Islet precursor cell (in vitro differentiated cells): ENCODE results near the gene PSMD1.
"Not testable (repeated sequence)": the region's sequence is repeated elsewhere in the genome, so short reads cannot be mapped to it uniquely, and the experiment has no call there.

Source experiments
- DNase-seq: peaks from one replicate; pipeline ENCODE4 v3.0.0-alpha.2; 2018

PSMD1 gene

DNA sequence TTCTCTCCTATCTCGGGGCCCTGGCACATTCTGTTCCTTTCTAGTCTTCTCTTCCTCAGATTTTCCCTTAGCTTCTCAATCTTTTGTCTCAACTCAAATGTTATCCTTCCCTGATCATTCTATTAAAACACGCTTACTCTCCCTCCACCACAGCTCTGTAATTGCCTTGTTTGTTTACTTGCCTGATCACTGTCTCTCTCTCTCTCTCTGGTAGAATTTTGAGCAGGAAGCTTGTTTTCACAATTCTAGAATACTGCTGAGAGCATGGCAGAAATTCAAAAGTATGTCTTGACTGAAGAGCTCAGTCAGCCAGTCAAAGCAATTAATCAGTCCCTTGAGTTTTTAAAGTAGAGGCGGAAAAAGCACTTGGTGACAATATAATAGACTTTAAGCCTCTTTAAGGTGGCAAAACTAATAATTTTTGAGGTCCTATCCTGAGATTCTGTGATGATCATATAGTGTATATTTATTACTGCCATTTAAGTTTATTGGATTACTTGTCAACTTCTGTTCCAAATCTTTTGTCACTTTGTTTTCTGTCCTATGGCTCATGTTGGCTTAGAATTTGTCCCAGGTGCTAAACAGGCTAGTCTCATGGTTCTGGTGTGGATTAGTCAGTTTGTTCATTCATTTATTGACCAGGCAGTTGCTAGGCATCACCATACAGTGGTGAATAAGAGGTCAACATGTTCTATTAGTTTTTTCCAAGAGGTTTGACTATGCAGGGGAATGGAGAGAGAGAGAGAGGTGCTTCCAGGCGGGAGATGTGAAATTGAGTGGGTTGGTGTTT is 2.3 kb downstream of the PSMD1 start:
- no peak for DNase-seq

DNA sequence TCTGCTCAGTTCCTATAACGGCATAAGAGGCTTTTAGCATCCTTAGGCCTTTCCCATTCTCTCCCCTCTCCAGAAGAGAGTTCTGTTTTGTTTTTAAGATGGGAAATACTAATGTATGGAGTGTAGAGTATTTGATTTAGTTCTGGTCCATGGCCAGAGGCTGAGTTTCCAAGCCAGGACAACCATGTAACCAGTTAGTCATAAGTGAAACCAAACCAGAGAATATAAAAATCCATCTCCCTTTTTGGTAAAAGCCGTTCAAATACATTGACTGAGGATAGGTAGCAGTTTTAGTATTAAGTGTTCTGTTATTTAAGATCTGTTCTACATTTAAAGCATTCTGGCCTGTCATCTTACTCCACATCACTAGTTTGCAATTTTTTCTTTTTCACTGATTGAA is 3.1 kb downstream of the PSMD1 start:
- no peak for DNase-seq

DNA sequence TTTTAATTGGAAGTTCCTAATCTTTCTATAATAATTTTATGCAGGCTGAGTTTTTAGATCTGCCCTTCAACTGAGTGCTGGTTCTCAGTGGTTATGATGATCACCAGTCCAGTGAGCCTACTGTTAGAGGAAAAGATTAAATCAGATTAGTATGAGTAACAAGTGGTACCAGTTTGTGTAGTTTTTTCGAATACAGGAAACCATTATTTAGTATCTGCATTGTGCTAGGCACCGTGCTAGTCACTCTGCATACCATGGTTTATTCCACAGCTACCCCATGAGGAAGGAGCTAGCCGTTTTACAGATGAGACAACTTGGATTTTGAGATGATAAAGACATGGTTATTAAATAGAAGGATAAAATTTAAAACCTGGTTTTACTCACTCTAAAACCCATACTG is 6.1 kb downstream of the PSMD1 start:
- DNase-seq = no peak

DNA sequence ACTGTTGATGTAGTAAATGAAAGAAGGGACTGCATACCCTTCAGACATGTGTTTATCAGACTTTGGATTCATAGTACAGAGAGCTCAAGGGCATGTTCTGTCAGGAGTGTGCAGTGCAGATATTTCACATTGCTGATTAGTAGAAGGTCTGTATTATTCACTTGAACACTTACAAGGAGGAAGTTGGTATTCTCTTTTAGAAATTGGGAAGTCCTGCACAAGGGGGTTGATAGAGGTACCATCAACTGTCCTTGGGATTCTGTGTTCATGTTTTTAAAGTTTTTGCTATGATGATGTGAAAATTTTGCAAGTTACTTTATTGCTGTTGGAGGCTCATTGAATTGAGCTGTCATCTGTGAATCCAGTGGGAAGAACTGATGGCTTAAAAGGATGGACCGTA is 6.7 kb downstream of the PSMD1 start:
- DNase-seq = no peak

DNA sequence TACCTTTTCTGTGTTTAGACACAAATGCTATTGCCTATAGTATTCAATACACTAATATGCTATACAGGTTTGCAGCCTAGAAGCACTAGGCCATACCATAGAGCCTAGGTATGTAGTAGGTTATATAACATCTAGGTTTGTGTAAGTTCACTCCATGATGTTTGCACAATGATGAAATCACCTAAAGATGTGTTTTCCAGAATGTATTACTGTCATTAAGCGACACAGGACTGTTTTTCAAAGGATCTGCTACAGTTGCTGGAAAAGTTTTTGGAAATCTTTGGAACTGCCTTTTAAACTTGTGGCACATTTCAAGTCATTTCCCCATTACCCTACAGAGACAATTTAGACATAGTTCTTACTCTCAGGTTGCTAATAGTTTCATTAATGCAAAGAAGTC is 9.3 kb downstream of the PSMD1 start:
- DNase-seq = no peak

DNA sequence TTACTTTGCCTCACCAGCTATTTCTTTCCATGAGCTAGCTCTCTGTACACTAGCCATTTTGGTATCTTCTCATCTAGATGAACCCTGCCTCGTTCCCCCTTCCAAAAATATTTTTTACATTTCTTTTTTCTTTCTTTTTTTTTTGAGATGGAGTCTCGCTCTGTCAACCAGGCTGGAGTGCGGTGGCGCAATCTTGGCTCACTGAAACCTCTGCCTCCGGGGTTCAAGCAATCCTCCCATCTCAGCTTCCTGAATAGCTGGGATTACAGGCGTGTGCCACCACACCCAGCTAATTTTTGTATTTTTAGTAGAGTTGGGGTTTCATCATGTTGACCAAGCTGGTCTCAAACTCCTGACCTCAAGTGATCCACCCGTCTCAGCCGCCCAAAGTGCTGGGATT is 10.9 kb downstream of the PSMD1 start:
- not testable (repeated sequence) for DNase-seq

DNA sequence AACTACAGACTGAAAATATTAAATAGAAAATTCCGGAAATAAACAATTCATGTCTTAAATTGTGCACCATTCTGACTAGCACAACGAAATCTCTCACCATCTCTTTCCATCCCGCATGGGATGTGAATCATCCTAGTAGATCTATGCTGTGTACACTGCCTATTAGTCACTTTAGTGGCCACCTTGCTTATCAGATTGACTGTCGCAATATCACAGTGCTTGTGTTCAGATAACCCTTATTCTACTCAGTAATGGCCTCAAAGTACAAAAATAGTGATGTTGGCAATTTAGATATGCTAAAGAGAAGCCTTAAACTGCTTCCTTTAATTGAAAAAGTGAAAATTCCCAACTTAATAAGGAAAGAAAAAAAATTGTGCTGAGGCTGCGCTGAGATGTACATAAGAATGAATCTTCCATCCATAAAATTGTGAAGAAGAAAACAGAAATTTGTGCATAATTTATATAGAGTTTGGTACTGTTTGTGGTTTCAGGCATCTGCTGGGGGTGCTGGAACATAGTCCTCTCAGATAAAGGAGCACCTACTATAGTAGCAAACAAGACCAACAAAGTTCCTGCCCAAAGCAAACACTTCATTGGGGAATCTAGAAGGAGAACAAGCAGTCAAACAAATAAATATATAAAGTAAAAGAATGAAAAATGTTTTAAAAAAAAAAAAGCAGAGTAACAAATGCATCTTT is 12.0 kb downstream of the PSMD1 start:
- DNase-seq = no peak

DNA sequence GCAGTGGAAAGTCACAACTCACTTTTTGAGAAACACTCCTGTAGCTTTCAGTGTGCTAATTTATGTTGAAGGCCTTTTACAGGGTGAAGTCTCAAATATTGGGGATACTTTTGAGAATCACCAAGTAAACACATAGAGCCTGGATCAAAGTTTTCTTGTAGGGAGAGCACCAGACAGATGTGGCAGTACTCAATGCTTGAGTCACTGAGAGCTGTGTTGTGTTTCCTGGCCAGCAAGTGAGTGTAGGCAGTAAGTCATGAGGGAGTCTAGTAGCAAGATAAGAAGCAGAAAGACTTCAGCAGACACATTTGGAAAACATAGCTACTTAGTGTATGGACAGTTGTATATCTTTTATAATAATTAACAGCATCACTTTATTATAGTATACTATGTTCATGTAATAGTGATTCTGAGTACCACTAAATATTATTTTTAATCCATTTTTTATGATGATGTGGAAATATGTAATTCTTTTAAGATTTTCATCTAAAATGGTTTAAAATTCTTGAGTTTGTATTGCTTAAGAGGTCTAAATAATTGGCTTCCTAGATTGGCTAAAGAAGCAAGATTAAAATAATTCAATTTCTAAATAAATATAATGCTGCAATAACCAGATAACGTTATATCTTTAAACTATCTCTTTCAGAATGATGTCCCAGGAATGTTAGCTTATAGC is 12.8 kb downstream of the PSMD1 start:
- no peak for DNase-seq

DNA sequence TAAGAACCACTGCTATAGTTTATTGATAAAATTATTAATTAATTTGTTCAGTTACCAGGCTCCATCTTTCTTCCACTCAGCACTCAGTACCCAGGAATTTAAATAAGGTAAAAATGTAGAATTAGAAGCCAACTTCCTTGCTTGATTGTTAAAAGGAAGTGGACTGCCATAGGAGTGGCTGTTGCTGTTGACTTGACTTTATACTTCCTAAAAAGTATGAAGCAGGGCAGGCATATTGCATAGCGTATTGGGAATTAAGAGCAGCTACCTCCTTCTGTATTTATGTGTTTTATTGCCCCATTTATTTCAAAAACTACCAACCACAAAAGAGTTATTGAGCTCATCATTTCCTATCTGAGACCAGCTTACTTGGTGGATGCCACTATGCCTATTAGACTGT is 27.9 kb downstream of the PSMD1 start:
- no peak for DNase-seq

DNA sequence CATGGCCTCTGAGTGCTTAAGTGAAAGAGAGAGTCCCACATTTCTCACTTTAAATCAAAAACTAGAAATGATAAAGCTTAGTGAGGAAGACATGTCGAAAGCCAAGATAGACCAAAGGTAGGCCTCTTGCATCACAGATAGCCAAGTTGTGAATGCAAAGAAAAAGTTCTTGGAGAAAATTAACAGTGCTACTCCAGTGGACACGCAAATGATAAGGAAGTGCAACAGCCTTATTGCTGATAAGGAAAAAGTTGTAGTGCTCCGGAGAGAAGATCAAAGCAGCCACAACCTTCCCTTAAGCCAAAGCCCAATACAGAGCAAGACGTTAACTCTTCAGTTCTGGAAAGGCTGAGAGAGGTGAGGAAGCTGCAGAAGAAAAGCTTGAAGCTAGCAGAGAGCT is 32.1 kb downstream of the PSMD1 start:
- no peak for DNase-seq

DNA sequence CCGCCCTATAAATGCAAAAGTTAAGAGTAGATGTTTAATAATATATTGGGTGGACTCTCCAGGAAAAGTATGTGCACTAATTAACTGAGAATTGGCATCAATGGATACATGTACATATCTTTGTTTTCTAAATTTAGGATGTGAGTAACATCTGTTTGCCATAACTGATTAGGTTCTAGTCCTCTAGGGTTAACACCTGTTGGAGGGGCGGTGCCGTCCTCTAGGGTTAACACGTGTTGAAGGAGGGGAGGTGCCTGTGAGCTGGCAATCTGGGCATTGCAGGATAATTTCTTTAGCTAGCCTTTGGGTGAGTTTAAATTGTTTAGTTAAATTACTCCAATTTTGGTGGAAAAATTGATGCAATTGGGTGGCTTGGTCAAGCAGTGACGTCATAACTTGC is 37.3 kb downstream of the PSMD1 start:
- DNase-seq = no peak

DNA sequence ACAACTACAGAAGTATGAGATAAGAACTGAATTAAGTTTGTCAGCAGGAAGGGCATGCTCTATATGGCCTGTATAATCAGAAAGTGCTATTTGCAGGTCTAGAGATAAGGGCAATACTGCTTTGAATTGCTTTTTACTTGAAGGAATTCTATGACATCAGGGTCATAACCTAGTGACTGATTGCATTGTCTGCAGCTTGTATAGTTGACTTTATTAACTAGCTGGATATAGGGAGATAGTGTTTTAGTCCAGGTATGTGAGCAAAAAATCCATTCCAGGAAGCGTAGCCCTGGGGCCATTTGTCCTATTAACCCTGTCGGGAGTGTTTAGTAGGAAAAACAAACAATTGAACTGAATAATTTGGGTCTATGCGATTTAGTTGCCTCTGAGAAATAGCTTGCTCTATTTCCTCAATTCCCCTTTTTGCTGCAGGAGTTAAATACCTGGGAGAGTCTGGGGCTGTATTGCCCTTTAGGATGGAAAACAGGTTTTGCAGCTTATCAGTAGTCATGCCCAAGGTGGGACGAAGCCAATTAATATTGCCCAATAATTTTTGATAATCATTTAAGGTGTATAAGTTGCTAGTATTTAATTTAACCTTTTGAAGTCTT is 38.2 kb downstream of the PSMD1 start:
- no peak for DNase-seq

DNA sequence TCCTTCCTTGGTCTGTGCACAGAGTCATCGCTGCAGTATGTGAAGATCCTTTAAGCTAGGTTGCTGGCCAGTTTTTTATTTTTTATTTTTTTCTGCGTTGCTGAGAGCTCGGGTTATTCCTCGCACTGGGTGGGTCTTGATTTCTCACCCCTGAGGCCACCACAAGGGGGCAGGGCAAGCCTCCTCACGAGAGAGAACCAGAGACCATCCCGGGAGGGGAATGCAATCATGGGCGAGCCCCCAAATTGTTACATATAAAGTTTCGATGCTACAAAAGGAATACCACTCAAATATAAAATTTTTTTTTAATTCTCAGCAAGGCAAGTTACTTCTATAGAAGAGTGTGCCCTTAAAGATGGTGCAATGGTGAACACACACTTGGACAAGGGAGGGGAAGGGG is 43.3 kb downstream of the PSMD1 start:
- DNase-seq = no peak

DNA sequence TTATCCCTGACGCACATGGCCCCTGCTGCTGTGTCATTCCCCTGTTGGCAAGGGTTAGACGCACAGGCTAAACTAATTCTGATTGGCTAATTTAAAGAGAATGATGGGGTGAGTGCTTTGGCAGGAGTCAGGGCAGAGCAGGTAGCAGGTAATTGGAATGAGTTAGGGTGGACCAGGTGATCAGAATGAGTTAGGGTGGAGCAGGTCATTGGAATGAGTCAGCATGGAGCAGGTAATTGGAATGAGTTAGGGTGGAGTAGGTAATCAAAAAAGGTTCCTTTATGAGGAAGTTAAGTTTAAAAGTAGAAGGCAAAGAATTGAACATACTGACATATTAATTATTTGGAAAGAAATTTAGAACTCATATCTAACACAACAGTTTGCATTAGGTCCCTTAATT is 43.7 kb downstream of the PSMD1 start:
- DNase-seq = not testable (repeated sequence)

DNA sequence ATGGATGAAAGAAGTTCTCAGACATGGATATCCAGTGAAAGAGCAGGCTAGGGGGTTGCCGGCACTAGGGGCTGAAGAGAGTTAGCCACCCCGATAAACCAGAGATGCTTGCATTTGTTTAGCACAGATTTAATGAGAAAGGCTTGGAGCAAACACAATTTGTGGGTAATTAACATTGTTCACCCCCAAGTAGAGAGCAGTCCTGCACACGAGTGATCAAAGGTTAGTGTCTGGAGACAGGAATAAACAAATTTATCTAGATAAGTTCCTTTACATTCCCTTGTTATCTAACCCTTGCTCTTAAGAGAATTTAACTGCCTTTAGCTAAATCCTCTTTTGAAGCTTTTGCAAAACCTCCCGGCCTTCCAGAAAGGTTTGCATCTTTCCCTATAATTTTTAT is 44.3 kb downstream of the PSMD1 start:
- DNase-seq = no peak

DNA sequence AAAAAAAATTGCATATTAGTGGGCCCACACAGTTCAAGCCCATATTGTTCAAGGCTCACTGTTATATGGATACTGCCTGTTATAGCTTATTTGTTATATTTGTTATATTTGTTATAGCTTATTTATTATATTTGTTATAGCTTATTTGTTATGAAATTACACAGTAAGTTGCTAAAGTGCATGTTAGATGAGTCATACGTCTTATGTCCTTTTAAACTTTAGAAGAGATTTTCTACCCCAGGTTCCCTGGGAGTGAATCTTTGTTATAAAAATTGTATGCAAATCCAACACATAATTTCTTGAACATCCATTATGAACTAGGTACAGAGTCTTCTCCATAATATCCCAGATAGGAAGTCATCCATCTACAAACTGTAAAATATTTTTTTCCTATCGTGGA is 46.1 kb downstream of the PSMD1 start:
- DNase-seq = no peak

DNA sequence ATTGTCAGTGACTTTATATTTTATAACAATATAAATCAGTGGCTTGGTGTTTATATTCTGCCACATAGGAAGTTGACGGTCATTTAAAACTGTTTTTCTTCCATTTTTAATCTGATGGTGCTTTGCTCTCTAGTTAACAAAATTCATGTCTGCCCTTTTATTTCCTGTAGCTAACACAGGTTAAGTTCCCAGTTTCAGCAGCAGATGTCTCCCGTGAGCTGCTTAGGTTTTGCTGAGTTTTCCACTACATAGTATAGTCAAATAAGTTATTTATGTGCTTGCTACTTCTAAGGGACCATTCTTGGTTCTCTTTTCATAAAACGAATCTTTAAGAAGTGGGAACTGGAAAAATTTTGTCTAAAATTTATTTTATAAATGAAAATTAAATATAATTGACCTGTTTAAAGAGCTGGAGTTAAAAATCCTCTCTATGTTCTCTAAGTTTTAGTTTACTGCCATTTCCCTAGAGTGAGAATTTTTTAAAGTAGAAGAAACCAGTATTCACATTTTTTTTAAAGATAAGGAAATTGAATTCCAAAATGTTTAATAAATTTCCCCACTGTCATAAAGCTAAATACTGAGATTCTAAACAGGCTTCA is 47.5 kb downstream of the PSMD1 start:
- peak; percentile 63 for DNase-seq

DNA sequence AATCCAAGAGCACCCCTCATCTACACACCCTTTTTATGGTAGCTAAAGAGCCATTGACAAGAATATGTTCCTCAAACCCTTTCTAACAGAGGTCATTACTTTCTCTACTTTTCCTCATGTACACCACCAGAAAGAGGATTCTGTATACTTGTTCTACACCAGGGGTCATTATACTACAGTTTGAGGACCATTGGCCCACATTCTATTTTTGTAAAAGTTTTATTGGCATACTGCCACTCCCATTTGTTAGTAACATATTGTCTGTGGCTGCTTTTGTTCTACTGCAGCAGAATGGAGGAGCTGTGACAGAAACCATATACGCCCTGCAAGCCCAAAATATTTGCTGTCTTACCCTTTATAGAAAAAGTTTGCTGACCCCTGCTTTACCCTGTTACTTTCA is 53.9 kb downstream of the PSMD1 start:
- no peak for DNase-seq

DNA sequence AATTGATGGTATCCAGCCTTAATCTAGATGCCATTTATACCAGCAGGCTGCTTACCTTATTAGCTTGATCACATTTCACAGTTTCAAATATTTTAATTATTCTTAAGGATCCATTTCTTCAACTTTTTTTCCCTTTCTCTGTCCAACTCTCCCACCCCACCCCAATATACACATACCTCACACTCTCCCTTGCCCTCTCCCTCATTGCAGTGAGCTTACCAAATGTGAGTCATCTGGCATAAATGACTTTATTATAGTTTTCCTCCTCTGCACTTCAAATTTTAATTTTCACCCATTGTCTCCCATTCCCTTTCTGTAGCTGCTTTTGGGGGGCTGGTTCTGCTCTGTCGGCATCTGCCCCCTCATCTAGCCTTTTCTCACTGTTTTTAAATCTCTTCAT is 55.3 kb downstream of the PSMD1 start:
- no peak for DNase-seq

DNA sequence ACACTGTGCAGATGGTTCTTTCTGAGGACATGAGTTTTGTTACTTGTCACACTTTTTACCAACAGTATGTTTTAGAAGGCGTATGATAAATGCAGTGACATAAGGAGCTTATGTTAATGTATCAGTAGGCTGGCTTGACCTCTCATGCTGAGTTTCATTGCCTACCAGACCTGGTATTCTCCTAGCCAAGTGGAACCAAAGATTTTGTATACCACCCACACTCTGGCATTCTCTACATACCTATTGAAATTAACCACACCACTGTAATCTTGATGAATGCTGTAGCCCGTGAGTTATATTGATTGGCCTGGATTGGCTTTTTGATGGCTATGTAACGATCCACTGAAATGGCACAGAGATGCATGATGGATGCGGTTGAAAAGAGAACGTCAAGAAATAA is 56.8 kb downstream of the PSMD1 start:
- no peak for DNase-seq

DNA sequence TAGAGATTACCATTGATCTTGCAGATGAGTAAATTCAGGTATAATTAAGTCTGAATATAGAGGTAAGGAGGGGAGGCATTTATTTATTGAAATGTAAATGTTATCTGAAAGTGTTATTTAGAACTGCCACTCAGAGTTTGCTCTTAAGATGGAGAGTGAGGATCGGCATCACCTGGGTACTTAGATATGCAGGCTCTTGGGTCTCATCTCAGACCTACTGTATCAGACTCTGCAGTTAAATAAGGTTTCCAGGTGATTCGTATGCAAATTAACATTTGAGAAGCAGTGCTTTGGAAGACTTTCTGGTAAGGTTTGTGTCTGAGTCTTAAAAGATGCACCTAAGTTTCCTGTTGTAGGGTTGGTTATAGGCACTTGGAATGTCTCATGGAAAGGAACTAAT is 59.0 kb downstream of the PSMD1 start:
- no peak for DNase-seq

DNA sequence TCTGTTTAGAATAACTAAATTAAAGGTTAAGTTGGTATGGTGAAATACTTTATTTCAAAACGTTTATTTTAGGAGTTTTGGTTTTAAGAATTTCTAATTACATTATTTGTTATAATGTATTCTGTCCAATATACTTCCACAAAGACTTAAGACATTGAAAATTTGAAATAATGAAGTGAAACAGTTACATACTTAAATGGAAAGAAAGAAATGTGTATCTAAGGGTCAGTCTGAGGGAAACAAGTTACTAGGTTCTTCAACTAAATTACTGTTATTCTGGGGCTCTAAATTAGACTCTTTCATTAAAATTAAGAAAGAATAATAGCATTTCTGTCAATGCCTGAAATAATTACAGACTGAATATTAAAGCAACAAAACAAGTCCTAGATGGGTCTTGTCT is 60.5 kb downstream of the PSMD1 start:
- DNase-seq = no peak

DNA sequence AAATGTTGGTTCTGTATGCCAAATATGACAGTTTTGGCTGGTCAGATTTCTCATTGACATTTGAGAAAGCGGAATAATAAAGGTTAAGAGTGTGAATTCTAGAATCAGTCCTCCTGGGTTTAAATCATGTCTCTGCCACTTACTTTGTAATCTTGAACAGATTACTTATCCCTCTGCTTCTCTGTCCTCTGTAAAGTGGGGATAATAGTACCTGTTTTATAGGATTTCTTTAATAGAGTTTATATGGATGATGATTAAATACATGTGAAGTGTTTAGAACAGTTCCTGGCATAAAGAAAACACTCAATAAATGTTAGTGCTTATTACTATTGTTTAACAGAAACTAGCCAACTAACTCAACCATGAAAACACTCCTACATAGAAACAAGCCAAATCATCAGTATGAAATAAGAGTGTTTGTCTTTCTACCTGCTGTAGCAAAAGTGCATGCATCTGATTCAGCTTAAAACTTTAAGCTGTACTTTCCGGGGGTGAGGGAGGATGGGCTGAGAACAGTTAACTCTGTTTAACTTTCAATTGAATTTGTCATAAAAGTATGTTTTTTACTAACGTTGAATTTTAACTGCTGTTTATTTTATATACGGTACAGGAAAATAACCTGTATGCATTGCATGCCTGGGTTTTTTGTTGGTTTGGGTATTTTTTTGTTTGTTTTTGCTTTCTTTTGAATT is 61.4 kb downstream of the PSMD1 start:
- no peak for DNase-seq
